Thymus (tissue), 11 donors: ENCODE results near the gene ODAD4. TPM values are rescaled to one million over a fixed set of nuclear protein-coding genes. Genes with fewer than 3 reads are reported as not detected.

Source experiments
- DNase-seq, 9 donors: peaks; one replicate each; pipeline ENCODE4 v3.0.0-alpha.2; 2013; ENCODE audit warnings: low spot score in 9 of 9, low read depth in 6 of 9, missing footprints in 1 of 9
- H3K27ac ChIP-seq, 2 donors: one replicate each; pipeline ENCODE4 v1.5.1; 2013; ENCODE audit warnings: control low read depth in 1 of 2, low read depth in 1 of 2, low read length in 1 of 2, mild to moderate bottlenecking in 1 of 2, moderate library complexity in 1 of 2
- H3K27me3 ChIP-seq, 2 donors: one replicate each; pipeline ENCODE4 v1.5.1; 2013; ENCODE audit warnings: low read length in 1 of 2; ENCODE audit not compliant: control insufficient read depth in 2 of 2, insufficient read depth in 1 of 2
- H3K36me3 ChIP-seq, 2 donors: one replicate each; pipeline ENCODE4 v1.5.1; 2013; ENCODE audit warnings: low read length in 1 of 2, mild to moderate bottlenecking in 1 of 2, moderate library complexity in 1 of 2; ENCODE audit not compliant: control insufficient read depth in 2 of 2, insufficient read depth in 2 of 2
- H3K4me1 ChIP-seq, 2 donors: one replicate each; pipeline ENCODE4 v1.5.1; 2013; ENCODE audit warnings: low read length in 2 of 2; ENCODE audit not compliant: control insufficient read depth in 2 of 2, insufficient read depth in 2 of 2
- H3K4me3 ChIP-seq, 2 donors: one replicate each; pipeline ENCODE4 v1.5.1; 2013; ENCODE audit warnings: low read length in 2 of 2, control low read depth in 1 of 2, mild to moderate bottlenecking in 1 of 2
- H3K9me3 ChIP-seq, 2 donors: one replicate each; pipeline ENCODE4 v1.5.1; 2013; ENCODE audit warnings: low read length in 1 of 2, mild to moderate bottlenecking in 1 of 2; ENCODE audit not compliant: control insufficient read depth in 2 of 2, insufficient read depth in 1 of 2
- WGBS: extraction: QIAGEN DNeasy Blood & Tissue Kit; methylation state at CpG from one replicate; pipeline ENCODE4 v1.1.7; 2013; 5-methylcytosine and 5-hydroxymethylcytosine counted together
- polyA plus RNA-seq: library from polyadenylated mRNA; stranded (reverse); fragments of 200-250 nt; gene quantifications from one replicate; pipeline ENCODE4 v1.2.3, GENCODE V29; 2013
- total RNA-seq: library from RNA; stranded (reverse); fragments of 120-200 nt; gene quantifications from one replicate; pipeline ENCODE4 v1.2.4, GENCODE V29; 2013
- donor health status: healthy.

Gene ODAD4
- total and polyA plus RNA-seq, 2 donors: 0.61 to 1.4 TPM

GRCh38 chr17:41907633-41908539 is 22.5 kb upstream of the ODAD4 start:
- Histone ChIP-seq H3K9me3 (no peaks in the 10 kb centered on the region), H3K36me3 (peaks cover 85 to 86% of the 10 kb centered on the region in 2 donors), H3K4me3 (no peak overlapping the region), H3K4me1 (no peaks in the 10 kb centered on the region), H3K27me3 (no peaks in the 10 kb centered on the region), H3K27ac (no peak overlapping the region)
- no peak for DNase-seq
- 97% methylated on average over 14 of the region's 14 CpGs for whole genome bisulfite sequencing

GRCh38 chr17:41909088-41909487 is 21.3 kb upstream of the ODAD4 start:
- Histone ChIP-seq H3K9me3 (no peaks in the 10 kb centered on the region), H3K27me3 (no peaks in the 10 kb centered on the region), H3K4me3 (no peak overlapping the region), H3K36me3 (peaks cover 91% of the 10 kb centered on the region in 2 donors), H3K4me1 (no peaks in the 10 kb centered on the region), H3K27ac (no peak overlapping the region)
- DNase-seq: no peak
- WGBS: 98% methylated on average over 13 of the region's 13 CpGs

GRCh38 chr17:41910701-41911391 is 19.6 kb upstream of the ODAD4 start:
- Histone ChIP-seq H3K36me3 (peaks cover 74 to 81% of the 10 kb centered on the region in 2 donors), H3K4me1 (peaks cover 0 to 2% of the 10 kb centered on the region in 2 donors), H3K27me3 (no peaks in the 10 kb centered on the region), H3K9me3 (no peaks in the 10 kb centered on the region), H3K4me3 (no peak overlapping the region), H3K27ac (no peak overlapping the region)
- 98% methylated on average over 13 of the region's 13 CpGs for WGBS
- DNase-seq: no peak

GRCh38 chr17:41912925-41913324 is 17.5 kb upstream of the ODAD4 start:
- Histone ChIP-seq H3K4me1 (peaks cover 9 to 12% of the 10 kb centered on the region in 2 donors), H3K27ac (no peak overlapping the region), H3K27me3 (no peaks in the 10 kb centered on the region), H3K36me3 (peaks cover 59 to 65% of the 10 kb centered on the region in 2 donors), H3K9me3 (no peaks in the 10 kb centered on the region), H3K4me3 (no peak overlapping the region)
- WGBS: 100% methylated on average over 1 of the region's 1 CpG
- no peak for DNase-seq

- Histone ChIP-seq H3K4me3 (no peak overlapping the region), H3K9me3 (no peaks in the 10 kb centered on the region), H3K36me3 (peaks cover 51 to 58% of the 10 kb centered on the region in 2 donors), H3K27ac (no peak overlapping the region), H3K27me3 (no peaks in the 10 kb centered on the region), H3K4me1 (peaks cover 10 to 16% of the 10 kb centered on the region in 2 donors)
- WGBS: 96% methylated on average over 4 of the region's 4 CpGs
- no peak for DNase-seq
Observed at GRCh38 chr17:41913798-41914197, 16.6 kb upstream of the ODAD4 start.

GRCh38 chr17:41914358-41914766 is 16.1 kb upstream of the ODAD4 start:
- no peak overlapping the region for H3K27ac ChIP-seq
- peaks cover 45 to 52% of the 10 kb centered on the region in 2 donors for H3K36me3 ChIP-seq
- H3K9me3 ChIP-seq: no peaks in the 10 kb centered on the region
- 95% methylated on average over 6 of the region's 6 CpGs for WGBS
- H3K4me3 ChIP-seq: no peak overlapping the region
- DNase-seq: no peak
- H3K4me1 ChIP-seq: peaks cover 10 to 19% of the 10 kb centered on the region in 2 donors
- no peaks in the 10 kb centered on the region for H3K27me3 ChIP-seq

DNA sequence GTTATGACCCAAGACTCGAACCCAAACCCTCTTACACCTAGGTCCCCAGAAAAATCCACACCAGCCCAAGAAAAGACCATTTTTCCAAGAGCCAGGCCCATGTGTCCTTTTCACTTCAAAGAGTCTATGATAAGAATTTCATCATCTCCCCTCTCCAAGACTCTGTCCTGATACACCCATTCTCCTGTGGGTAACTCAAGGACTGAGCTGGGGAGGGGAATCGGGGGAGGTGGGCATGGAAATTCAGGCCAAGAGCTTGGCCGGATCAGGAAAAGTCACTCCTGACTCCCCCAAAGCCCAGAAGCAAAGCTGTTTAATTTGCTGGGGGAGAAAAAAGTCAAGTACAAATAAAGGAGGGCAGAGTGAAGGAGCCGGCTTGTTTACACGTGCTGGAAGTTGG is 15.4 kb upstream of the ODAD4 start:
- no peak overlapping the region for H3K27ac ChIP-seq
- DNase-seq: no peak
- H3K4me1 ChIP-seq: peaks cover 10 to 25% of the 10 kb centered on the region in 2 donors
- H3K4me3 ChIP-seq: no peak overlapping the region
- 94% methylated on average over 5 of the region's 5 CpGs for WGBS
- H3K36me3 ChIP-seq: peaks cover 39 to 46% of the 10 kb centered on the region in 2 donors
- H3K27me3 ChIP-seq: no peaks in the 10 kb centered on the region
- H3K9me3 ChIP-seq: no peaks in the 10 kb centered on the region

- H3K4me1 ChIP-seq: peaks cover 10 to 25% of the 10 kb centered on the region in 2 donors
- WGBS: 98% methylated on average over 2 of the region's 2 CpGs
Observed at GRCh38 chr17:41915566-41915965, 14.9 kb upstream of the ODAD4 start.

DNA sequence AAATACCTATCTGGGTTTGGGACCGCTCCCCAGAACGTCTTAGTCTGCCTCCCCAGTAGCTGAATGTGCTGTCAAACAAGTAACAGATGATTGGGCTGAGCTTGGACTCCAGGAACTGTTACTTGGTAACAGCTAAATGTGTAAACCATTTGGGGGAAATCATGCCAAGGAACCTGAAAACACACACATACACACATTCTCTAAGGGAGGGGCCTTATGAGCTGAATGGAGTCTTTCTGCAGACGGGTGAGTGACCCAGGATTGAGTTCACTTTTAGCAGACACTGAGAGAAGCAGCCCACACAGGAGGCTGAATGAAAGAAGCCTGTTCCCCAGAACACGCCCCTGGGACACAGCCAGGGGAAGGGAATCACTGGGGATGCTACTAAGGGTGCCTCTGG is 13.2 kb upstream of the ODAD4 start:
- Histone ChIP-seq H3K27ac (no peak overlapping the region), H3K27me3 (no peaks in the 10 kb centered on the region), H3K36me3 (peaks cover 17 to 26% of the 10 kb centered on the region in 2 donors), H3K4me3 (no peak overlapping the region), H3K4me1 (peaks cover 10 to 25% of the 10 kb centered on the region in 2 donors), H3K9me3 (no peaks in the 10 kb centered on the region)
- peak in 1 of 9 donors; percentile 14 for DNase-seq
- 86% methylated on average over 4 of the region's 4 CpGs for WGBS

More at GRCh38 chr17:41915566-41915965, 14.9 kb upstream of the ODAD4 start:
- Histone ChIP-seq H3K9me3 (no peaks in the 10 kb centered on the region), H3K4me3 (no peak overlapping the region), H3K27ac (no peak overlapping the region), H3K36me3 (peaks cover 33 to 40% of the 10 kb centered on the region in 2 donors), H3K27me3 (no peaks in the 10 kb centered on the region)
- no peak for DNase-seq
